Activated CD8-positive, alpha-beta T cell treated with anti-CD3 and anti-CD28 coated beads for 36 hours (primary cell): ENCODE data around the gene DNM3. TPM values are rescaled to one million over a fixed set of nuclear protein-coding genes. Genes with fewer than 3 reads are reported as not detected.

Experiments
- ATAC-seq: fragments of 200-7000 bp; cut with Tn5 transposase; one replicate; pipeline ENCODE4 v1.10.0; 2021; ENCODE audit warnings: mild to moderate bottlenecking, moderate library complexity
- CTCF ChIA-PET: fragments of 350-600 bp; sonication (Branson Sonifier 250); formaldehyde crosslinking; loops from one replicate; lab custom pipeline; 2021; ENCODE audit warnings: antibody characterized with exemption; lab: Charles Lee
- POLR2A ChIA-PET: fragments of 350-600 bp; sonication (Branson Sonifier 250); formaldehyde crosslinking; loops from one replicate; lab custom pipeline; 2021; ENCODE audit warnings: antibody characterized with exemption; lab: Charles Lee
- DNase-seq: peaks from one replicate; pipeline ENCODE4 v3.0.0-alpha.2; 2020
- H3K27ac Mint-ChIP-seq: one replicate; pipeline ENCODE4 v1.8.0; 2021; ENCODE audit warnings: mild to moderate bottlenecking, mixed read lengths
- H3K27me3 Mint-ChIP-seq: one replicate; pipeline ENCODE4 v1.8.0; 2021; ENCODE audit warnings: mixed read lengths
- H3K36me3 Mint-ChIP-seq: one replicate; pipeline ENCODE4 v1.8.0; 2021; ENCODE audit warnings: low read depth, mixed read lengths
- H3K4me1 Mint-ChIP-seq: one replicate; pipeline ENCODE4 v1.8.0; 2021; ENCODE audit warnings: low read depth, mixed read lengths
- H3K4me3 Mint-ChIP-seq: one replicate; pipeline ENCODE4 v1.8.0; 2021; ENCODE audit warnings: mild to moderate bottlenecking, moderate library complexity, mixed read lengths
- H3K9me3 Mint-ChIP-seq: one replicate; pipeline ENCODE4 v1.8.0; 2021; ENCODE audit warnings: mixed read lengths
- intact Hi-C: fragments of 100-400 bp; cut with micrococcal nuclease; formaldehyde crosslinking; loops from one replicate; pipeline ENCODE4 v1.10.0; 2022
- total RNA-seq, 2 experiments: library from RNA; stranded (reverse); gene quantifications; one replicate each; pipeline ENCODE4 v1.2.3, GENCODE V29; 2021
- TF ChIP-seq, protein P1 (sequence below): fragments of 200-600 bp; IDR thresholded peaks from one replicate; pipeline ENCODE4 v1.8.0; 2022; ENCODE audit warnings: antibody characterized with exemption, mild to moderate bottlenecking

Gene DNM3
- total RNA-seq, 2 experiments from 2014 or later: 0.58 to 1.1 TPM

DNA sequence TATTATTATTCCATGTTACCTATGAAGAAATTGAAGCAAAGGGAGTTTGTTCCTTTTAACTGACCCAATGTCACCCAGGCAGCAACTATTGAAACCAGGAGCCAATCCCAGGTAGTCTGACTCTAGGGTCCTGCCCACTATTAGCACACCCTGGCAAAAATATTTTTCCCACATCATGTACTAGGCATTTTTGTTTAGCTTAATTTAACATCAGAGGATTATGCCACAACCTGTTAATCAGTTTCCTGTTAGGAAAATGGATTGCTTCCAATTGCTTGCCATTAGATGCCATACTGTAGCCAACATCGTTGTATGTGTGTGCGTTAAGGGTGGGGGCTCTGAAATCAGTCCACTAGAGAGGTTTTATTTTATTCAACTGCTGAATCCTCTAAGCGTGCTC lies 281.1 kb downstream of the DNM3 start:
- TF ChIP-seq, protein P1, sequence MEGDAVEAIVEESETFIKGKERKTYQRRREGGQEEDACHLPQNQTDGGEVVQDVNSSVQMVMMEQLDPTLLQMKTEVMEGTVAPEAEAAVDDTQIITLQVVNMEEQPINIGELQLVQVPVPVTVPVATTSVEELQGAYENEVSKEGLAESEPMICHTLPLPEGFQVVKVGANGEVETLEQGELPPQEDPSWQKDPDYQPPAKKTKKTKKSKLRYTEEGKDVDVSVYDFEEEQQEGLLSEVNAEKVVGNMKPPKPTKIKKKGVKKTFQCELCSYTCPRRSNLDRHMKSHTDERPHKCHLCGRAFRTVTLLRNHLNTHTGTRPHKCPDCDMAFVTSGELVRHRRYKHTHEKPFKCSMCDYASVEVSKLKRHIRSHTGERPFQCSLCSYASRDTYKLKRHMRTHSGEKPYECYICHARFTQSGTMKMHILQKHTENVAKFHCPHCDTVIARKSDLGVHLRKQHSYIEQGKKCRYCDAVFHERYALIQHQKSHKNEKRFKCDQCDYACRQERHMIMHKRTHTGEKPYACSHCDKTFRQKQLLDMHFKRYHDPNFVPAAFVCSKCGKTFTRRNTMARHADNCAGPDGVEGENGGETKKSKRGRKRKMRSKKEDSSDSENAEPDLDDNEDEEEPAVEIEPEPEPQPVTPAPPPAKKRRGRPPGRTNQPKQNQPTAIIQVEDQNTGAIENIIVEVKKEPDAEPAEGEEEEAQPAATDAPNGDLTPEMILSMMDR: no peak
- ChIA-PET CTCF (no interaction called here), POLR2A (interaction anchor here (1.4 kb wide), 1 partner anchor 14 kb away, joined by 3 read pairs; no protein-coding TSS in a partner anchor)
- no peak overlapping the region for H3K27ac Mint-ChIP-seq
- intact Hi-C loops: no loop called here
- no peaks in the 10 kb centered on the region for H3K9me3 Mint-ChIP-seq
- DNase-seq (no peak), ATAC-seq (no peak)
- no peak overlapping the region for H3K4me3 Mint-ChIP-seq
- H3K36me3 Mint-ChIP-seq: no peaks in the 10 kb centered on the region
- H3K27me3 Mint-ChIP-seq: no peaks in the 10 kb centered on the region
- H3K4me1 Mint-ChIP-seq: peaks cover 17% of the 10 kb centered on the region

DNA sequence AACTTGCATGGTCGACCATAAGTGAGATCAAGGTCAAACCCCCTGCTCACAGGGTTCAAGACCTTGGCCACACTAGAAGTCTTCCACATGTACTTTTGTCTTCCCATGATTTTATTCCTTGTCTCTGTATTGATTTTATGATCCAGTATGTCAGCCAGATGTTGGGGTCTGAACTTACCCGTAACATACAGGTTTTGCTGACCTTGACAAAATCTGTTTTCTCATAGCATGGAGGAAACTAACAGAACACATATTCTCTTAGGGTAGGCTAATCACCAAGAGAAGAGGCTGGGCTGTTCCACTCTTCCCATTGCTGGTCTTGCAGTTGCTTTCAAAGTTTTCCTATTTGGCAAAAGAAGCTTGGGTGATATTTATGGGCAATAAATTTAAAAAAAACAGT lies 284.0 kb downstream of the DNM3 start:
- TF ChIP-seq, protein P1: no peak
- ChIA-PET CTCF (interaction anchor here (1.3 kb wide), 1 partner anchor 123 kb away, joined by 3 read pairs; no protein-coding TSS in a partner anchor), POLR2A (interaction anchor here (0.6 kb wide), 1 partner anchor 243 kb away, joined by 3 read pairs; no protein-coding TSS in a partner anchor)
- H3K4me3 Mint-ChIP-seq: no peak overlapping the region
- no peaks in the 10 kb centered on the region for H3K4me1 Mint-ChIP-seq
- ATAC-seq: no peak
- intact Hi-C loops: no loop called here
- H3K27me3 Mint-ChIP-seq: no peaks in the 10 kb centered on the region
- DNase-seq: no peak
- no peak overlapping the region for H3K27ac Mint-ChIP-seq
- no peaks in the 10 kb centered on the region for H3K9me3 Mint-ChIP-seq
- H3K36me3 Mint-ChIP-seq: no peaks in the 10 kb centered on the region

DNA sequence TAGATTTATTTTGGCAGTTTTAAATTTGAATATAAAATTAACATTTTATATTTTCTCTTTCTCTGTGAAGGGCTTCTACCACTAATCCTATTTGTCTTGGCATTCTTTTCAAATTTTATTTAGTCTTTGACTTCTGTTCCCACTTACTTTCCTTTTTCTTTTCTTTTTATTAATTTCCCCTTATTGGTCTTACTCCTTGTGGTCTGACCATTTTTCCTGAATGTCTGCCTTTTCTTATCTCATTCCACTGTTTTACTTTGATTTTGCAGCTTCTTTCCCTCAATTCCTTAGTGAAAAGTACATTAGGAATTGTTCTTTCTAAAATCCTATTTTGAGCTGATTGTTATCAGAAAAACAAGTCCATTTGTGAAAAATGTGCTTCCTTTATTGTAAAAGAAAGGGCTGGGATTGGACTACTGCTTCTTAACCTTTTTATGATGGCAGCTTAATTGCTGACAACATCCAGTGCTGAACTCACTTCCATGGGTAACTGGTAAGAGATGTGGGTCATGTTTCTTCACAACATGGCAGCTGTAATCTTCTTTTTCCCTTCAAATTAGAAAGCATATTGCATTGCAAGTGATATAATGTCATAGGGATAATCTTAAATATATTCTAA lies 284.6 kb downstream of the DNM3 start:
- no peaks in the 10 kb centered on the region for H3K9me3 Mint-ChIP-seq
- H3K4me3 Mint-ChIP-seq: no peak overlapping the region
- H3K27ac Mint-ChIP-seq: no peak overlapping the region
- no peak for ATAC-seq
- intact Hi-C loops: no loop called here
- no peaks in the 10 kb centered on the region for H3K4me1 Mint-ChIP-seq
- TF ChIP-seq, protein P1: no peak
- DNase-seq: no peak
- H3K27me3 Mint-ChIP-seq: no peaks in the 10 kb centered on the region
- ChIA-PET CTCF (interaction anchor here (1.3 kb wide), 1 partner anchor 124 kb away, joined by 3 read pairs; no protein-coding TSS in a partner anchor), POLR2A (no interaction called here)
- H3K36me3 Mint-ChIP-seq: no peaks in the 10 kb centered on the region

DNA sequence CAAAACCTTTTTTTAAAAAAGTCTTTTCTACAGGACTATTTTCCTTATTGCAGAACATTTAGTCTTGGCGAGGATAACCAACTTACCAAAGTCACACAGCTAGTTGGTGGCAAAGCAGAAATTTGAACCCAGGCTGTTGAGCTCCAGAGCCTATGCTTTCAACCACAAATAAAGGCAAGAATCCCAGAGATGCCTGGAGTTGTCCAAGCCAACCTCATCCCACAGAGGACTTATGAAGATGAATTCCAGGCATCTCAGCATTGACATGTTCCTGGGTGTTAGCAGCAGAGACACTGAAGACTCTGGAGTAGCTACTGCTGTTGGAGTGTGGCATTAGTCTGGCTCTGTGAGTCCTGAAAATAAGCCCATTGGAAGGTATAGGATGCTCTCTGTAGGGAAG lies 291.5 kb downstream of the DNM3 start:
- H3K9me3 Mint-ChIP-seq: no peaks in the 10 kb centered on the region
- H3K27ac Mint-ChIP-seq: no peak overlapping the region
- ChIA-PET POLR2A (no interaction called here), CTCF (no interaction called here)
- TF ChIP-seq, protein P1: no peak
- no peaks in the 10 kb centered on the region for H3K27me3 Mint-ChIP-seq
- H3K36me3 Mint-ChIP-seq: no peaks in the 10 kb centered on the region
- peaks cover 18% of the 10 kb centered on the region for H3K4me1 Mint-ChIP-seq
- no peak overlapping the region for H3K4me3 Mint-ChIP-seq
- intact Hi-C loops: loop anchor here (10.0 kb wide), 1 partner anchor 262 kb away; no protein-coding TSS in a partner anchor
- no peak for ATAC-seq
- DNase-seq: no peak

DNA sequence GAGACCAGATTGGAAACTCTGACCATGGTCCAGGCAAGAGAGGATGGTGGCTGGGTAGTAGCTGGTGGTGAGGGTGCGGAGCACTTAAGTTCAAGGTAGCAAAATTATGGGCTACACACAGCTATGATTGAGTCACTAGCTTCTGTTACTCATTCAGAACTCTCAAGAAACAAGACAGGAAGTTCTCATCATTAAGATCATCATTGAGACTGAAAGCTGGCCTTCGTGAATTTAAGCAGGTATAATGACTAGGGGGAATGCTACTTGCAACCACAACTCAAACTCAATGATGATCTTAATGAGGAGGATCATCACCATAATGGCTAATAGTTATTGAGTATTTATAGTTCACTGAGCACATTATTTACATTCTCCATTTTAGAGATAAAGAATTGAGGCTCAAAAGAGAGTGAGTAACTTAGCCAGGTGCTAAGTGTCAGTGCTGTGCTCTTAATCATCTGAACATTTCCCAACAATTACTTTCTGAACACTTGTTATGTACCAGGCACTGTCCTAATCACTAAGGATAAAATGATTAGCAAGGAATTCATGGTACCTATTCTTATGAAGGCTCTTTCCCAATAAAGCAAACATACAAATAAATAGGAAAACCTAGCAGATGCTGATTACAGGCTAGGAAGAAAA lies 292.9 kb downstream of the DNM3 start:
- peak; percentile 12 for DNase-seq
- POLR2A ChIA-PET: interaction anchor here (0.5 kb wide), 1 partner anchor 1828 kb away, joined by 3 read pairs; no protein-coding TSS in a partner anchor
- peak; percentile 92 for ATAC-seq
- no peak overlapping the region for H3K4me3 Mint-ChIP-seq
- CTCF ChIA-PET: interaction anchor here (0.7 to 1.7 kb wide), 7 partner anchors 30 to 591 kb away, joined by 3 to 5 read pairs (median 3); no protein-coding TSS in a partner anchor
- no peaks in the 10 kb centered on the region for H3K9me3 Mint-ChIP-seq
- peaks cover 18% of the 10 kb centered on the region for H3K4me1 Mint-ChIP-seq
- H3K27ac Mint-ChIP-seq: peak overlapping the region; percentile 36
- H3K27me3 Mint-ChIP-seq: no peaks in the 10 kb centered on the region
- H3K36me3 Mint-ChIP-seq: no peaks in the 10 kb centered on the region
- intact Hi-C loops: loop anchor here (10.0 kb wide), 1 partner anchor 261 kb away; no protein-coding TSS in a partner anchor
- TF ChIP-seq, protein P1: no peak
